ENCODE data around the gene SNAPC2. TPM values are rescaled to one million over a fixed set of nuclear protein-coding genes. Genes with fewer than 3 reads are reported as not detected.
A peak's percentile ranks its signal among the peaks of the same experiment; 100 is the strongest.

Gene SNAPC2
- total RNA-seq, 6 donors from 2014 or later, result 5.2 to 28.0 (median 19.2) TPM

DNA sequence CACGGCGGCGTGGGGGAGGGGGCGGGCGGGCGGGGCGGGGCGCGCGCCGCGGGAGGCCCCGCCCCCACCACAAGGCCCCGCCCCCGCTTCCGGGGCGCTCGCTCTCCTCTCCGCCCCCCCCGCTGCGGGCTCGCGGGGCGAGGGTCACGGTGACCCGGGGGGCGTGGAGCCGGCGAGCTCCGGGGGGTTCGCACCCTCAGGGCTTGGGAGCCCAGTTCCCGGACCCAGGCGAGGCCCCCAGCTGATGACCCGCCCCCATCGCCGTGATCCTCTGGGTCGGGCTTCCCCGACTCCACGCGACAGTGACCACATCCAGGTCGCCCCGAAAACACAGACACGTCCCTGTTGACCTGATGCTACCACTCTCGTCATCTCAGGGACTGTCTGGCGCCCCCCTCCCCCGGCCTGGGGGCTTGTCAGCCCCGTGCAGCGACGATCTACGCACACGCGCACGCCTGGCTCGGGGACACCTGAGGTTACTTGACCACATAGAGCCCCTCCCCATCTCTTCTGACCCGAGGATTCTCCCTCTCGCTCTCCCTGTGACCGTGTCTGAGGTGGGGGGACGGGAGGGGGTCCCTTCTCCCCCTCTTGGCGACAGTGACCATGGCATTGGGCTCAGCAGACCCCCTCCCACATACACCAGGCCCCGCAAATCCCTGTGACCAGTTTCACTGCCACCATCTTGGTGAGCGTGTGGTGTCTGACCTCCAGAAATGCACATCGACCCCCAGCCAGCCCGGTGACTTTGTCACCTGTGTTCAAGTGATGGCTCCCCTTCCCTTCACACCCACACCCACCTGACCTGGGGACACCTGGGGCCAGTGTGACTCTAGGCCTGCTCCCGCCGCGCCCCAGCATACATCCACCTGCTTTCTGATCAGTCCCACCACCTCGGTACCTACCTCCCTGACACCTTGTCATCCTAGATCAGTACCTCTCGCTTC is 15.8 kb upstream of the SNAPC2 start:
- H3K9me3 ChIP-seq, result no peaks in the 10 kb centered on the region
- ATAC-seq (ENCODE audit: low FRiP score in 2 of 2), result peak in 1 of 2 donors; percentile 69
- 24 to 31% methylated on average over 22 to 30 of the region's 68 CpGs for WGBS, 2 donors
- peaks cover 31 to 44% (median 33%) of the 10 kb centered on the region in 4 donors for H3K4me1 ChIP-seq
- DNase-seq, result peak; percentile 36 to 93
- no peaks in the 10 kb centered on the region for H3K27me3 ChIP-seq
- H3K36me3 ChIP-seq, result peaks cover 0 to 22% (median 15%) of the 10 kb centered on the region in 4 donors
- H3K27ac ChIP-seq, result peak overlapping the region; percentile 86 to 93 (median 91)
- TF ChIP-seq POLR2A (IDR thresholded peaks at IDR 0.05) (no peak), POLR2AphosphoS5 (IDR thresholded peaks at IDR 0.05) (no peak), EP300 (IDR thresholded peaks at IDR 0.05) (no peak)
- TF ChIP-seq, protein P1, sequence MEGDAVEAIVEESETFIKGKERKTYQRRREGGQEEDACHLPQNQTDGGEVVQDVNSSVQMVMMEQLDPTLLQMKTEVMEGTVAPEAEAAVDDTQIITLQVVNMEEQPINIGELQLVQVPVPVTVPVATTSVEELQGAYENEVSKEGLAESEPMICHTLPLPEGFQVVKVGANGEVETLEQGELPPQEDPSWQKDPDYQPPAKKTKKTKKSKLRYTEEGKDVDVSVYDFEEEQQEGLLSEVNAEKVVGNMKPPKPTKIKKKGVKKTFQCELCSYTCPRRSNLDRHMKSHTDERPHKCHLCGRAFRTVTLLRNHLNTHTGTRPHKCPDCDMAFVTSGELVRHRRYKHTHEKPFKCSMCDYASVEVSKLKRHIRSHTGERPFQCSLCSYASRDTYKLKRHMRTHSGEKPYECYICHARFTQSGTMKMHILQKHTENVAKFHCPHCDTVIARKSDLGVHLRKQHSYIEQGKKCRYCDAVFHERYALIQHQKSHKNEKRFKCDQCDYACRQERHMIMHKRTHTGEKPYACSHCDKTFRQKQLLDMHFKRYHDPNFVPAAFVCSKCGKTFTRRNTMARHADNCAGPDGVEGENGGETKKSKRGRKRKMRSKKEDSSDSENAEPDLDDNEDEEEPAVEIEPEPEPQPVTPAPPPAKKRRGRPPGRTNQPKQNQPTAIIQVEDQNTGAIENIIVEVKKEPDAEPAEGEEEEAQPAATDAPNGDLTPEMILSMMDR (IDR thresholded peaks at IDR 0.05), result no peak
- H3K4me3 ChIP-seq, result peak overlapping the region; percentile 71 to 99 (median 92)

DNA sequence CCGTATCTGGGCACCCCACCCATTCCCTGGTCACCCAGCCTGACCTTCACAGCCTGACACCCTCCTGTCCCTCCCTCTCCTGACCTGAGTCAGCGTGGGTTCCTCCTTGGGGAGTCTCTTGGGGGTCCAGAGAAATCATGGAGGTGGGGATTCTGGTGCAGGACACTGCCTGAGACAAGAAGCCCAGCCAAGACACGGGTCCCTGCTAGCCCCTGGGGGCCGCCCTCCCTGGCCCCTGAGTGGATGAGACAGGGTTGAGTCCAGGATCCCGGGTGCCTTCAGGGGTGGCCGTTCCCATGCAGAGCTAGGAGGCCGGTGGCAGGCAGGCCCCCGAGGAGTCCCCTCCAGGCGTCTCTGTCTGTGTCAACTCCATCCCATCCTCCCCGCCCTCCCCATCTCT is 14.9 kb upstream of the SNAPC2 start:
- Histone ChIP-seq H3K9me3 (no peaks in the 10 kb centered on the region), H3K4me1 (peaks cover 31 to 44% (median 33%) of the 10 kb centered on the region in 4 donors), H3K27me3 (no peaks in the 10 kb centered on the region), H3K27ac (no peak overlapping the region), H3K4me3 (peak overlapping the region in 2 of 4 donors; percentile 71 to 99), H3K36me3 (peaks cover 3 to 31% (median 24%) of the 10 kb centered on the region in 4 donors)
- WGBS, 2 donors, result 69 to 79% methylated on average over 8 to 10 of the region's 10 CpGs
- TF ChIP-seq, protein P1 (IDR thresholded peaks at IDR 0.05), result no peak
- TF ChIP-seq POLR2AphosphoS5 (IDR thresholded peaks at IDR 0.05), result no peak
- no peak for ATAC-seq (ENCODE audit: low FRiP score in 2 of 2)
- DNase-seq, result peak in 1 of 2 donors; percentile 66

DNA sequence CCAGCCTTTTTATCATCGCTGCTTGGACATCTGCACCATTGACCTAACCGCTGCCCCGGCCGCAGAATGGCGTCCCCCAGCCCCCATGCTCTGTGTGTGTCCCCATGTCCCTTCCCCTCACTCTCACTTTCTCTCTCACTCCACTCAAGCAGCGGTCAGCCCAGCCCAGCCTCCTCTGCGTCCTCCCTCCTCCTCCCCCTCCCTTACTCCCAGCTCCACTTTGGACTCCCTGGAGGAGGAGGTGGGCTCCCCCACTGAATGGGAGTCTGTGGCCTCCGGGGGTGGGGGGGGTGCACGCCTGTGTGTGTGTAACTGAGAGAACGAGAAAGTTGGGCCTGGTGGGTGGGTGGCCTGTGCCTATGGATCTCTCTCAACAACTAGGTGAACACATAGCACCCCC is 14.3 kb upstream of the SNAPC2 start:
- WGBS, 2 donors, result 86 to 87% methylated on average over 10 of the region's 10 CpGs
- H3K36me3 ChIP-seq, result peaks cover 8 to 37% (median 30%) of the 10 kb centered on the region in 4 donors
- H3K27ac ChIP-seq, result no peak overlapping the region
- DNase-seq (peak in 1 of 2 donors; percentile 60), ATAC-seq (ENCODE audit: low FRiP score in 2 of 2) (no peak)
- TF ChIP-seq EP300 (IDR thresholded peaks at IDR 0.05) (no peak), POLR2A (IDR thresholded peaks at IDR 0.05) (no peak), POLR2AphosphoS5 (IDR thresholded peaks at IDR 0.05) (no peak)
- TF ChIP-seq, protein P1 (IDR thresholded peaks at IDR 0.05), result no peak
- H3K27me3 ChIP-seq, result no peaks in the 10 kb centered on the region
- no peak overlapping the region for H3K4me3 ChIP-seq
- H3K9me3 ChIP-seq, result no peaks in the 10 kb centered on the region
- peaks cover 31 to 44% (median 33%) of the 10 kb centered on the region in 4 donors for H3K4me1 ChIP-seq

DNA sequence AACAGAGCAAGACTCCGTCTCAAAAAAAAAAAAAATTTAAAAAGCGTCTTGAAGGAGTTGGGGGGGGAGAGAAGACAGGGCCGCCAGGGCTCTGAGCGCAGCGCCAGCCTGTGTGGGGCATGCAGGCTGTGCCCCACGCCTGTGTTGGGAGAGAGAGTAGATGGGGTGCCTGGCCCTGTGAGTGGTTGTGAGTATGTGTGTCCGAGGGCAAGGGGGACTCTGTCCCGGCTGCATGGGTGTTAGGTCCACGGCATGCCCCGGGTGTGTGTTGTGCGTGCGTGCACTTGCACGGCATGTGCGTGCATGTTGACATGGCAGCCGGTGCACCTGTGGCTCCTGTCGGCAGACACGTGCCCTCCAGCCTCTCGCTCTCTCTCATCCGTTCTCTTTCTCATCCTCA is 13.0 kb upstream of the SNAPC2 start:
- peak in 1 of 2 donors; percentile 61 for DNase-seq
- no peak overlapping the region for H3K27ac ChIP-seq
- H3K4me3 ChIP-seq, result no peak overlapping the region
- peaks cover 30 to 43% (median 33%) of the 10 kb centered on the region in 4 donors for H3K4me1 ChIP-seq
- peaks cover 19 to 49% (median 42%) of the 10 kb centered on the region in 4 donors for H3K36me3 ChIP-seq
- H3K9me3 ChIP-seq, result no peaks in the 10 kb centered on the region
- 90 to 92% methylated on average over 19 of the region's 19 CpGs for WGBS, 2 donors
- TF ChIP-seq, protein P1 (IDR thresholded peaks at IDR 0.05), result no peak
- TF ChIP-seq POLR2AphosphoS5 (IDR thresholded peaks at IDR 0.05), result no peak
- no peak for ATAC-seq (ENCODE audit: low FRiP score in 2 of 2)
- no peaks in the 10 kb centered on the region for H3K27me3 ChIP-seq

All from upper lobe of left lung (tissue), 6 donors.